K562 (cell line): ENCODE data around the gene PGBD1. TPM values are rescaled to one million over a fixed set of nuclear protein-coding genes. Genes with fewer than 3 reads are reported as not detected.

ENCODE experiments used
- CEBPG ChIP-seq, 3 experiments: fragments of 200-800 bp in 1 of 3; sonication (Bioruptor generic) in 1 of 3; sonication (generic) in 1 of 3; formaldehyde crosslinking in 1 of 3; IDR thresholded peaks in 2 of 3; conservative IDR thresholded peaks in 1 of 3; 2 replicates each; pipeline versions ENCODE4 v1.6.1 to v1.8.0; 2016 to 2022; ENCODE audit warnings: missing compliant biosample characterization in 2 of 3, missing genetic modification characterization in 2 of 3, mild to moderate bottlenecking in 1 of 3, missing genetic modification reagents in 1 of 3
- CXXC5 ChIP-seq: fragments of 250-450 bp; sonication (Bioruptor Pico); IDR thresholded peaks from 2 replicates; pipeline ENCODE4 v1.8.0; 2022; ENCODE audit warnings: inconsistent platforms, mild to moderate bottlenecking, moderate library complexity
- DDX20 ChIP-seq: fragments of 450-650 bp; IDR thresholded peaks from 2 replicates; pipeline ENCODE4 v1.6.1; 2016; ENCODE audit warnings: missing genetic modification characterization, low read depth, mild to moderate bottlenecking, missing compliant biosample characterization, moderate library complexity
- HOXB6 ChIP-seq: fragments of 250-450 bp; sonication (Bioruptor Pico); IDR thresholded peaks from 2 replicates; pipeline ENCODE4 v1.5.1; 2022; ENCODE audit warnings: mild to moderate bottlenecking, borderline replicate concordance
- KLF1 ChIP-seq: fragments of 450-650 bp; IDR thresholded peaks from 2 replicates; pipeline ENCODE4 v1.6.1; 2016; ENCODE audit warnings: missing genetic modification characterization, missing compliant biosample characterization
- PBX2 ChIP-seq, 2 experiments: IDR thresholded peaks in 1 of 2; conservative IDR thresholded peaks in 1 of 2; 2 replicates each; pipeline ENCODE4 v1.6.1; 2016; ENCODE audit warnings: low read depth in 2 of 2, mild to moderate bottlenecking in 1 of 2, missing compliant biosample characterization in 1 of 2, missing genetic modification characterization in 1 of 2, moderate library complexity in 1 of 2
- PHF21A ChIP-seq: fragments of 450-650 bp; IDR thresholded peaks from 2 replicates; pipeline ENCODE4 v1.6.1; 2017; ENCODE audit warnings: low read depth, borderline replicate concordance
- PKNOX1 ChIP-seq: fragments of 450-650 bp; IDR thresholded peaks from 2 replicates; pipeline ENCODE4 v1.6.1; 2016
- POLR2B ChIP-seq: fragments of 450-650 bp; IDR thresholded peaks from 2 replicates; pipeline ENCODE4 v1.6.1; 2018; ENCODE audit warnings: low read depth; ENCODE audit not compliant: partially characterized antibody
- RAD21 ChIP-seq, 2 experiments: fragments of 250-450 bp in 1 of 2; fragments of 450-650 bp in 1 of 2; sonication (Bioruptor Pico) in 1 of 2; formaldehyde crosslinking in 1 of 2; IDR thresholded peaks in 1 of 2; conservative IDR thresholded peaks in 1 of 2; 2 replicates each; pipeline versions ENCODE4 v1.4.0 to v1.8.0; 2020 to 2022; ENCODE audit warnings: mild to moderate bottlenecking in 2 of 2, moderate library complexity in 1 of 2
- RB1 ChIP-seq: fragments of 450-650 bp; IDR thresholded peaks from 2 replicates; pipeline ENCODE4 v1.6.1; 2017; ENCODE audit warnings: low read depth, mild to moderate bottlenecking
- SIRT6 ChIP-seq: IDR thresholded peaks from one replicate; pipeline ENCODE4 v1.6.1; 2012; ENCODE audit warnings: low read depth, mild to moderate bottlenecking, control low read depth, inconsistent platforms, low read length, moderate library complexity
- SMAD3 ChIP-seq: fragments of 450-650 bp; formaldehyde crosslinking; conservative IDR thresholded peaks from 2 replicates; pipeline ENCODE4 v1.4.0; 2020; ENCODE audit warnings: mild to moderate bottlenecking
- SNRNP70 ChIP-seq: fragments of 200-400 bp; formaldehyde crosslinking; optimal IDR thresholded peaks from 2 replicates; pipeline ENCODE3; 2017; ENCODE audit warnings: low read depth, low read length
- SOX6 ChIP-seq: fragments of 450-650 bp; IDR thresholded peaks from 2 replicates; pipeline ENCODE4 v1.6.1; 2014; ENCODE audit warnings: mild to moderate bottlenecking
- SREBF2 ChIP-seq: sonication (generic); formaldehyde crosslinking; IDR thresholded peaks from 2 replicates; pipeline ENCODE4 v1.4.0; 2020; ENCODE audit warnings: mild to moderate bottlenecking, missing genetic modification reagents
- ZBTB33 ChIP-seq: sonication (generic); formaldehyde crosslinking; IDR thresholded peaks from 2 replicates; pipeline ENCODE4 v1.8.1; 2023; ENCODE audit warnings: mild to moderate bottlenecking, missing genetic modification reagents
- ZNF398 ChIP-seq: fragments of 250-450 bp; sonication (Bioruptor Pico); IDR thresholded peaks from 2 replicates; pipeline ENCODE4 v1.8.0; 2021; ENCODE audit warnings: moderate library complexity, mild to moderate bottlenecking, inconsistent platforms
- ZNF695 ChIP-seq: fragments of 450-650 bp; formaldehyde crosslinking; IDR thresholded peaks from 2 replicates; pipeline ENCODE4 v1.4.0; 2020; ENCODE audit warnings: mild to moderate bottlenecking, moderate library complexity
- polyA plus RNA-seq, 8 experiments: library from polyadenylated mRNA; depleted of rRNA in 4 of 8; stranded (reverse) in 5 of 8; unstranded in 3 of 8; fragments of >200 nt; fragmentation: Nextera tagmentation in 2 of 8; fragmentation: Illumina TruSeq in 1 of 8; extraction: Ambion mirVana in 2 of 8; extraction: Trizol in 1 of 8; gene quantifications; 2 replicates each; pipeline versions ENCODE4 v1.2.1 to v1.2.3, GENCODE V29; 2011 to 2014; ENCODE audit warnings: inconsistent platforms in 1 of 8, missing spikeins in 1 of 8
- total RNA-seq, 7 experiments: library from RNA; depleted of rRNA in 6 of 7; stranded (reverse); fragments of >200 nt in 6 of 7; fragmentation: Illumina TruSeq in 2 of 7; extraction: Trizol in 2 of 7; gene quantifications; 2 replicates each; pipeline versions ENCODE4 v1.2.1 to v1.2.3, GENCODE V29; 2011 to 2021; ENCODE audit warnings: low replicate concordance in 1 of 7

PGBD1 gene
- total and polyA plus RNA-seq, 9 of the 15 experiments (the other 6 are each of a cell fraction or from before 2014, with no cell fraction given) = 3.3 to 9.0 (median 7.3) TPM

GRCh38 chr6:28335564-28336283, 54.4 kb downstream of the PGBD1 start, which contains the start of gene ZSCAN31 (continued):
- no peak for TF ChIP-seq ZNF398 (CRISPR knock-in tag)
- TF ChIP-seq SIRT6 = peak; percentile 72
- TF ChIP-seq SOX6 = peak; percentile 97
- TF ChIP-seq ZBTB33 (CRISPR knock-in tag) = peak; percentile 77; the same call in 1 of the 2 replicates
- TF ChIP-seq RB1 = peak; percentile 62
- peak; percentile 60 for TF ChIP-seq SMAD3 (CRISPR knock-in tag)
- TF ChIP-seq PBX2 (CRISPR knock-in tag; IDR thresholded peaks at IDR 0.05; ENCODE audit: low read depth) = no peak
- peak; percentile 56 for TF ChIP-seq PBX2 (tag; conservative IDR thresholded peaks at IDR 0.05; ENCODE audit: low read depth)
- TF ChIP-seq POLR2B = peak; percentile 98
- TF ChIP-seq SNRNP70 = no peak
- peak in 1 of 2 experiments; percentile 17; a peak in 1 of 4 replicates for TF ChIP-seq RAD21 (CRISPR knock-in tag; conservative IDR thresholded peaks at IDR 0.05 in 1 of 2, IDR thresholded peaks at IDR 0.05 in 1 of 2)
- TF ChIP-seq CEBPG (CRISPR knock-in tag; IDR thresholded peaks at IDR 0.05) = no peak
- TF ChIP-seq CEBPG (tag; conservative IDR thresholded peaks at IDR 0.05 in 1 of 2, IDR thresholded peaks at IDR 0.05 in 1 of 2) = no peak
- peak; percentile 61; the same call in 1 of the 2 replicates for TF ChIP-seq KLF1 (tag)
- 0 out of 2 replicates have a peak, but pooled peaks have one; percentile 0 for TF ChIP-seq ZNF695
- TF ChIP-seq PHF21A = peak; percentile 13; the same call in 1 of the 2 replicates
- TF ChIP-seq PKNOX1 = peak; percentile 92
- TF ChIP-seq CXXC5 = 0 out of 2 replicates have a peak, but pooled peaks have one; percentile 54
- no peak for TF ChIP-seq DDX20 (tag)
- TF ChIP-seq SREBF2 (CRISPR knock-in tag) = no peak
- TF ChIP-seq HOXB6 = no peak
